Measurements from ENCODE around the gene MRTFB. TPM values are rescaled to one million over a fixed set of nuclear protein-coding genes. Genes with fewer than 3 reads are reported as not detected.
A peak's percentile ranks its signal among the peaks of the same experiment; 100 is the strongest.
"Not testable (repeated sequence)": the region's sequence is repeated elsewhere in the genome, so short reads cannot be mapped to it uniquely, and the experiment has no call there.

MRTFB gene
- total RNA-seq, 1 experiment from 2014 or later, result 71.5 TPM

DNA sequence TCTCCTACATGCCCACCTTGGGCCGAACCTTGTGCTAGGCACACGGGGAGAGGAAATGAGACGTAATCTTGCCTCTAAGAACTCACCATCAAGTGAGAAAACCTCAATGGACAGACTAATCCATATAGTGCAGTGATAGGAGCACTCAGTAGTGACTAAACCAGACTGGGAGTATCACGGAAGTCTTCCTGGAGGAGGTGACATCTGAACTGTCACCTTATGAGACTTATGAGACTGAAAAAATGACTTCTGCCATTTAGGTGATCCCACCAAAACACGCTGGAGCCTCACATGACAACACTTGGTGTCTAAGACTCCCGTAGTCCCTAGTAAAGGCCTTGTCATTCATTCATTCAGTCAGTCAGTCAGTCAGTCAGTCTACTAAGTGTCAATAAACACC, 27.3 kb upstream of the MRTFB start:
- Histone ChIP-seq H3K9me3 (ENCODE audit: insufficient read depth, low read depth) (no peaks in the 10 kb centered on the region), H3K4me3 (no peak overlapping the region), H3K4me1 (replicated peaks; ENCODE audit: insufficient read depth) (no peaks in the 10 kb centered on the region), H3K4me2 (no peak overlapping the region), H2AFZ (no peak overlapping the region), H4K20me1 (ENCODE audit: insufficient read depth) (no peaks in the 10 kb centered on the region), H3F3A (ENCODE audit: insufficient read depth, low read depth) (no peaks in the 10 kb centered on the region), H3K27ac (no peak overlapping the region), H3K27me3 (ENCODE audit: insufficient read depth, low read depth) (no peaks in the 10 kb centered on the region), H3K9me2 (ENCODE audit: insufficient read depth) (no peaks in the 10 kb centered on the region), H3K79me2 (ENCODE audit: low read depth) (no peaks in the 10 kb centered on the region), H3K36me3 (ENCODE audit: low read depth) (no peaks in the 10 kb centered on the region)
- ChIA-PET CTCF (no interaction called here), POLR2A (ENCODE audit: unreplicated experiment) (no interaction called here)
- TF ChIP-seq EZH2 (IDR thresholded peaks at IDR 0.05; ENCODE audit: low read depth), result no peak
- no peak for DNase-seq
- intact Hi-C loops (cut with micrococcal nuclease; ENCODE audit: unreplicated experiment), result no loop called here
- BruUV-seq (replicated peaks), result no TSS peak

DNA sequence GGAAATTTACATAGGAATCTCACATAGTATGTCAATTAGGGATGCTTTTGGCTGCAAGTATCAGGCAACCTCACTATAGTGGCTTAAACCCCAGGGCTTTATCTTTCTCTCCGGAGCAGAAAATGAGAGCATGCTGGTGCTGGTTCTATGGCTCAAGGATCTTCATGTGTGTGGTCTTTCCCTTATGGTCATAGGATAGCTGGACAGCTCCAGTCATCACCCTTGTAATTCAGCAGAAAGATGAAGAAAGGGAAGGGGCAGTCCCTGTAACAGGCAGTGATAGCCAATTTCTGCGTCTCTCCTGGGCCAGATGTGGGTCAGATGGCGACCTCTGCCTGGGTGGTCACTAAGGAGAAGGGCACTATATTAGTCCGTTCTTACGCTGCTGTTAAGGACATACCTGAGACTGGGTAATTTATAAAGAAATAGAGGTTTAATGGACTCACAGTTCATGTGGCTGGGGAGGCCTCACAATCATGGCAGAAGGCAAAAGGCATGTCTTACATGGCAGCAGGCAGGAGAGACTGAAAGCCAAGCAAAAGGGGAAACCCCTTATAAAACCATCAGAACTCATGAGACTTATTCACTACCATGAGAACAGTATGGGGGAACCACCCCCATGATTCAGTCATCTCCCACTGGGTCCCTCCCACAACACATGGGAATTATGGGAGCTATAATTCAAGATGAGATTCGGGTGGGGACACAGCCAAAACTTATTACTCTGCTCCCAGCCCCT, 23.8 kb upstream of the MRTFB start:
- POLR2A ChIA-PET (ENCODE audit: unreplicated experiment); H3F3A ChIP-seq (ENCODE audit: insufficient read depth, low read depth); intact Hi-C loops (cut with micrococcal nuclease; ENCODE audit: unreplicated experiment); H3K27ac ChIP-seq; H3K79me2 ChIP-seq (ENCODE audit: low read depth); DNase-seq; H2AFZ ChIP-seq; H3K27me3 ChIP-seq (ENCODE audit: insufficient read depth, low read depth); CTCF ChIA-PET; BruUV-seq (replicated peaks); H3K9me2 ChIP-seq (ENCODE audit: insufficient read depth); H3K4me3 ChIP-seq; H3K36me3 ChIP-seq (ENCODE audit: low read depth); H4K20me1 ChIP-seq (ENCODE audit: insufficient read depth); H3K9me3 ChIP-seq (ENCODE audit: insufficient read depth, low read depth); H3K4me2 ChIP-seq: not testable (repeated sequence)
- H3K4me1 ChIP-seq (replicated peaks; ENCODE audit: insufficient read depth), result peaks cover 17% of the 10 kb centered on the region

DNA sequence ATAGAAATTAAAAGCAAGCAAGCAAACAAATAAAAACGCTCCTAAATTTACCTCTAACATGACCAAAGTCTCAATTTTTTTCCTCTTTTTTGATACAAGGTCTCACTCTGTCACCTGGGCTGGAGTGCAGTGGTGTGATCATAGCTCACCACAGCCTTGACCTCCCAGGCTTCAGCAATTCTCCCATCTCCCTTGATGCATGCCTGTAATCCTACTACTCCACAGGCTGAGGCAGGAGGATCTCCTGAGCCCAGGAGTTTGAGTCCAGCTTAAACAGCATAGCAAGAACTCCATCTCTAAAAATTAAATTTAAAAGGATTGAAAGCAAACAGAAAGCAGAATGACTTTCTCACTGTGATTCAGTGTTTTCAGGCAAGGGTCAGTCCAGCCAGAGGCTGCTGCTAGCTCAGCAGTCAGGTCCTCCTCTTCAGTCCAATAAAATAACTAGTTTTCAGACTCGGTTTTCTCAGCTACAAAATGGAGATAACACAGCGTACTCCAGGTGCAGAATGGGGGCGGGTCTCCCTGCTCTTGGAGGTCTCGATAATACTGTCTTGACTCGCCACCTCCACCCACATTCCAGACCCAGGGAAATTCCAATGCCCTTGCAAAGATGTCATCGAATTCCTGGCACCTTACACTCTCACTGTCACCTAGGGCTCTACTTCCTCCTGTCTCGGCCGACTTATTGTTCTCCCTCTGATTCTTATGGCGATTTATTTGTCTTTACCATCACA, 20.7 kb upstream of the MRTFB start:
- H3K4me2 ChIP-seq, result peak overlapping the region; percentile 64
- H3K4me1 ChIP-seq (replicated peaks; ENCODE audit: insufficient read depth), result peaks cover 17% of the 10 kb centered on the region
- no peaks in the 10 kb centered on the region for H3K27me3 ChIP-seq (ENCODE audit: insufficient read depth, low read depth)
- ChIA-PET POLR2A (ENCODE audit: unreplicated experiment) (no interaction called here), CTCF (interaction anchor here (0.6 kb wide), 1 partner anchor 17 kb away, joined by 5 read pairs; no protein-coding TSS in a partner anchor)
- 0 out of 2 replicates have a peak, but pooled peaks cover 3% of the 10 kb centered on the region for H3F3A ChIP-seq (ENCODE audit: insufficient read depth, low read depth)
- no peaks in the 10 kb centered on the region for H3K9me3 ChIP-seq (ENCODE audit: insufficient read depth, low read depth)
- TF ChIP-seq CTCF (conservative IDR thresholded peaks at IDR 0.05) (no peak), EZH2 (IDR thresholded peaks at IDR 0.05; ENCODE audit: low read depth) (no peak)
- DNase-seq, result peak; percentile 76 to 82
- intact Hi-C loops (cut with micrococcal nuclease; ENCODE audit: unreplicated experiment), result loop anchor here (5.0 kb wide), 1 partner anchor 93 kb away; no protein-coding TSS in a partner anchor
- H3K27ac ChIP-seq, result peak overlapping the region; percentile 33
- H2AFZ ChIP-seq, result peak overlapping the region; percentile 57
- H4K20me1 ChIP-seq (ENCODE audit: insufficient read depth), result no peaks in the 10 kb centered on the region
- H3K79me2 ChIP-seq (ENCODE audit: low read depth), result no peaks in the 10 kb centered on the region
- H3K9me2 ChIP-seq (ENCODE audit: insufficient read depth), result no peaks in the 10 kb centered on the region
- TSS peak; percentile 86 for BruUV-seq (replicated peaks)
- peak overlapping the region; percentile 22; the same call in 1 of the 2 replicates for H3K4me3 ChIP-seq
- no peaks in the 10 kb centered on the region for H3K36me3 ChIP-seq (ENCODE audit: low read depth)

DNA sequence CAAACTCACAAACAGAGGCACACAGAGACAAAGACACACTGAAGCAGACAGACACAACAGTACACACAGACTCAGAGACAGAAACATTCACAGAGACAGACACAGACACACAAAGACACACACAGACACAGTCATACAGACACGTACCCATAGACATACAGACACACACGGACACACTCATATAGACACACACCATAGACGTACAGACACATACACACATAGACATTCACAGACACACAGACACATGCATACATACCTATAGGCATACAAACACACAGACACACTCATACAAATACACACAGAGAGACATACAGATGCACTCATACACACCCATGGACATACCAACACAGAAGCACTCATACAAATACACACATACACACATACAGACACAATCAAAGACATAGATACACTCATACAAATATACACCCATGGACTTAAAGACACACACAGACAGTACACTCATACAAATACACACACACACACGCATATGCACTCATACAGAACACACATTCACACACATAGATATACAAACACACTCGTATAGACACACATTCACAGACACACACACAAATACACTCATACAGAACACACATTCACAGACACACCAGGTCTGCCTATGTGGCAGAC, 19.9 kb upstream of the MRTFB start:
- peak overlapping the region; percentile 57 for H2AFZ ChIP-seq
- no peaks in the 10 kb centered on the region for H3K36me3 ChIP-seq (ENCODE audit: low read depth)
- no peaks in the 10 kb centered on the region for H3K79me2 ChIP-seq (ENCODE audit: low read depth)
- peak overlapping the region; percentile 64 for H3K4me2 ChIP-seq
- H3K4me1 ChIP-seq (replicated peaks; ENCODE audit: insufficient read depth), result peaks cover 17% of the 10 kb centered on the region
- H3F3A ChIP-seq (ENCODE audit: insufficient read depth, low read depth), result 0 out of 2 replicates have a peak, but pooled peaks cover 3% of the 10 kb centered on the region
- H3K4me3 ChIP-seq, result peak overlapping the region; percentile 22; the same call in 1 of the 2 replicates
- H3K27ac ChIP-seq, result peak overlapping the region; percentile 33
- intact Hi-C loops (cut with micrococcal nuclease; ENCODE audit: unreplicated experiment), result loop anchor here (5.0 kb wide), 1 partner anchor 94 kb away; no protein-coding TSS in a partner anchor
- H3K27me3 ChIP-seq (ENCODE audit: insufficient read depth, low read depth), result no peaks in the 10 kb centered on the region
- TF ChIP-seq CTCF (conservative IDR thresholded peaks at IDR 0.05) (no peak), EZH2 (IDR thresholded peaks at IDR 0.05; ENCODE audit: low read depth) (no peak)
- H3K9me2 ChIP-seq (ENCODE audit: insufficient read depth), result no peaks in the 10 kb centered on the region
- no peak for DNase-seq
- POLR2A ChIA-PET (ENCODE audit: unreplicated experiment), result no interaction called here
- no peaks in the 10 kb centered on the region for H4K20me1 ChIP-seq (ENCODE audit: insufficient read depth)
- TSS peak; percentile 76 for BruUV-seq (replicated peaks)
- CTCF ChIA-PET, result no interaction called here
- H3K9me3 ChIP-seq (ENCODE audit: insufficient read depth, low read depth), result no peaks in the 10 kb centered on the region

All from PC-9 (cell line).